H9 (cell line): Measurements from ENCODE around the gene GSAP. TPM values are rescaled to one million over a fixed set of nuclear protein-coding genes. Genes with fewer than 3 reads are reported as not detected.

Experiments used
- DNase-seq: peaks from one replicate; pipeline ENCODE4 v3.0.0-alpha.2; 2017
- H2AFZ ChIP-seq: one replicate; pipeline ENCODE4 v1.6.1; 2013; ENCODE audit warnings: mild to moderate bottlenecking, low read length, control low read depth, moderate library complexity
- H2AK5ac ChIP-seq: 2 replicates; pipeline ENCODE4 v1.6.1; 2013; ENCODE audit warnings: low read length, control low read depth, mixed read lengths; ENCODE audit not compliant: insufficient read length
- H2BK120ac ChIP-seq: one replicate; pipeline ENCODE4 v1.6.1; 2013; ENCODE audit warnings: low read depth, mild to moderate bottlenecking, low read length, control low read depth, inconsistent platforms; ENCODE audit not compliant: poor library complexity, severe bottlenecking
- H2BK12ac ChIP-seq: 2 replicates; pipeline ENCODE4 v1.6.1; 2013; ENCODE audit warnings: low read length, control low read depth, mixed read lengths, low read depth; ENCODE audit not compliant: insufficient read length
- H2BK15ac ChIP-seq: 2 replicates; pipeline ENCODE4 v1.6.1; 2013; ENCODE audit warnings: low read depth, low read length, control low read depth
- H2BK20ac ChIP-seq: one replicate; pipeline ENCODE4 v1.6.1; 2013; ENCODE audit warnings: low read depth, mild to moderate bottlenecking, low read length, control low read depth, inconsistent platforms; ENCODE audit not compliant: poor library complexity, severe bottlenecking
- H2BK5ac ChIP-seq: 2 replicates; pipeline ENCODE4 v1.6.1; 2013; ENCODE audit warnings: low read length, control low read depth, mixed read lengths; ENCODE audit not compliant: insufficient read length
- H3K14ac ChIP-seq: 2 replicates; pipeline ENCODE4 v1.6.1; 2013; ENCODE audit warnings: low read length, control low read depth; ENCODE audit not compliant: insufficient read depth
- H3K18ac ChIP-seq: 2 replicates; pipeline ENCODE4 v1.6.1; 2013; ENCODE audit warnings: low read depth, mild to moderate bottlenecking, mixed read lengths, low read length, control low read depth; ENCODE audit not compliant: insufficient read length
- H3K23ac ChIP-seq: 2 replicates; pipeline ENCODE4 v1.6.1; 2013; ENCODE audit warnings: low read length, control low read depth, mixed read lengths, low read depth; ENCODE audit not compliant: insufficient read length
- H3K23me2 ChIP-seq: 2 replicates; pipeline ENCODE4 v1.6.1; 2013; ENCODE audit warnings: low read depth, mild to moderate bottlenecking, mixed read lengths, low read length, control low read depth; ENCODE audit not compliant: insufficient read length, poor library complexity, severe bottlenecking
- H3K27ac ChIP-seq: 2 replicates; pipeline ENCODE4 v1.5.1; 2013; ENCODE audit warnings: low read length, control low read depth, mixed read lengths, low read depth; ENCODE audit not compliant: insufficient read length
- H3K27me3 ChIP-seq: 2 replicates; pipeline ENCODE4 v1.6.1; 2013; ENCODE audit warnings: low read length, control low read depth, inconsistent platforms; ENCODE audit not compliant: insufficient read depth
- H3K4ac ChIP-seq: 2 replicates; pipeline ENCODE4 v1.6.1; 2013; ENCODE audit warnings: low read depth, mild to moderate bottlenecking, control low read depth, inconsistent platforms, low read length, moderate library complexity
- H3K4me1 ChIP-seq: 2 replicates; pipeline ENCODE4 v1.6.1; 2013; ENCODE audit warnings: low read length, control low read depth, inconsistent platforms; ENCODE audit not compliant: insufficient read depth
- H3K4me2 ChIP-seq: 2 replicates; pipeline ENCODE4 v1.6.1; 2013; ENCODE audit warnings: low read length, control low read depth, mixed read lengths; ENCODE audit not compliant: insufficient read length, insufficient read depth
- H3K56ac ChIP-seq: 2 replicates; pipeline ENCODE4 v1.6.1; 2013; ENCODE audit warnings: low read depth, mild to moderate bottlenecking, mixed read lengths, low read length, control low read depth; ENCODE audit not compliant: insufficient read length
- H3K79me1 ChIP-seq: 2 replicates; pipeline ENCODE4 v1.6.1; 2013; ENCODE audit warnings: low read depth, mild to moderate bottlenecking, moderate library complexity, low read length, control low read depth, inconsistent platforms; ENCODE audit not compliant: insufficient read depth, poor library complexity, severe bottlenecking
- H3K79me2 ChIP-seq: 2 replicates; pipeline ENCODE4 v1.6.1; 2013; ENCODE audit warnings: low read length, control low read depth, inconsistent platforms; ENCODE audit not compliant: insufficient read depth
- H3K9ac ChIP-seq: 2 replicates; pipeline ENCODE4 v1.6.1; 2013; ENCODE audit warnings: low read length, control low read depth, mixed read lengths; ENCODE audit not compliant: insufficient read length; ENCODE audit errors: extremely low read depth
- H3K9me3 ChIP-seq: one replicate; pipeline ENCODE4 v1.6.1; 2013; ENCODE audit warnings: low read depth, low read length, inconsistent platforms; ENCODE audit not compliant: control insufficient read depth
- H3T11ph ChIP-seq: one replicate; pipeline ENCODE4 v1.6.1; 2013; ENCODE audit warnings: mild to moderate bottlenecking, low read length, control low read depth, inconsistent platforms
- H4K20me1 ChIP-seq: one replicate; pipeline ENCODE4 v1.6.1; 2013; ENCODE audit not compliant: control insufficient read depth, insufficient read length, insufficient read depth
- H4K5ac ChIP-seq: 2 replicates; pipeline ENCODE4 v1.6.1; 2013; ENCODE audit warnings: low read depth, mild to moderate bottlenecking, mixed read lengths, low read length, control low read depth; ENCODE audit not compliant: insufficient read length
- H4K8ac ChIP-seq: replicated peaks from 2 replicates; pipeline ENCODE4 v1.6.1; 2013; ENCODE audit warnings: low read length, control low read depth, mixed read lengths, low read depth; ENCODE audit not compliant: insufficient read length
- H4K91ac ChIP-seq: 2 replicates; pipeline ENCODE4 v1.6.1; 2013; ENCODE audit warnings: low read depth, mild to moderate bottlenecking, moderate library complexity, mixed read lengths, low read length, control low read depth; ENCODE audit not compliant: insufficient read length
- H3K27ac Mint-ChIP-seq, 3 experiments: 2 replicates in 2 of 3; 3 replicates in 1 of 3; pipeline ENCODE4 v1.8.0; 2020 to 2021; ENCODE audit warnings: mixed read lengths in 3 of 3, mild to moderate bottlenecking in 1 of 3, moderate library complexity in 1 of 3
- H3K27me3 Mint-ChIP-seq: 2 replicates; pipeline ENCODE4 v1.8.0; 2021; ENCODE audit warnings: low read depth, mild to moderate bottlenecking, moderate library complexity, mixed read lengths
- H3K36me3 Mint-ChIP-seq, 3 experiments: 2 replicates in 2 of 3; 3 replicates in 1 of 3; pipeline ENCODE4 v1.8.0; 2020 to 2021; ENCODE audit warnings: low read depth in 3 of 3, mixed read lengths in 3 of 3; ENCODE audit not compliant: insufficient read depth in 1 of 3
- H3K4me1 Mint-ChIP-seq, 2 experiments: 2 replicates each; pipeline ENCODE4 v1.8.0; 2020; ENCODE audit warnings: mixed read lengths in 2 of 2
- H3K4me3 Mint-ChIP-seq, 2 experiments: 2 replicates in 1 of 2; 3 replicates in 1 of 2; pipeline ENCODE4 v1.8.0; 2020 to 2021; ENCODE audit warnings: mild to moderate bottlenecking in 2 of 2, mixed read lengths in 2 of 2, moderate library complexity in 1 of 2
- H3K9me3 Mint-ChIP-seq, 2 experiments: 2 replicates in 1 of 2; 3 replicates in 1 of 2; pipeline ENCODE4 v1.8.0; 2020; ENCODE audit warnings: mild to moderate bottlenecking in 2 of 2, mixed read lengths in 2 of 2, moderate library complexity in 1 of 2
- WGBS: extraction: QIAGEN DNeasy Blood & Tissue Kit; methylation state at CpG from one replicate; pipeline ENCODE4 v1.1.7; 2013; ENCODE audit warnings: missing lambda C conversion rate, low lambda C conversion rate, mixed read lengths; ENCODE audit not compliant: insufficient read length; ENCODE audit errors: extremely low coverage; 5-methylcytosine and 5-hydroxymethylcytosine counted together
- total RNA-seq: library from RNA; stranded (reverse); gene quantifications from 2 replicates; pipeline ENCODE4 v1.2.1, GENCODE V29; 2021
- TF ChIP-seq, protein P1 (sequence below): fragments of 200-600 bp; sonication (generic); conservative IDR thresholded peaks from 3 replicates; pipeline ENCODE4 v1.8.0; 2021; ENCODE audit warnings: antibody characterized with exemption, mild to moderate bottlenecking

The GSAP gene
- total RNA-seq, 1 experiment from 2014 or later = 1.9 TPM

DNA sequence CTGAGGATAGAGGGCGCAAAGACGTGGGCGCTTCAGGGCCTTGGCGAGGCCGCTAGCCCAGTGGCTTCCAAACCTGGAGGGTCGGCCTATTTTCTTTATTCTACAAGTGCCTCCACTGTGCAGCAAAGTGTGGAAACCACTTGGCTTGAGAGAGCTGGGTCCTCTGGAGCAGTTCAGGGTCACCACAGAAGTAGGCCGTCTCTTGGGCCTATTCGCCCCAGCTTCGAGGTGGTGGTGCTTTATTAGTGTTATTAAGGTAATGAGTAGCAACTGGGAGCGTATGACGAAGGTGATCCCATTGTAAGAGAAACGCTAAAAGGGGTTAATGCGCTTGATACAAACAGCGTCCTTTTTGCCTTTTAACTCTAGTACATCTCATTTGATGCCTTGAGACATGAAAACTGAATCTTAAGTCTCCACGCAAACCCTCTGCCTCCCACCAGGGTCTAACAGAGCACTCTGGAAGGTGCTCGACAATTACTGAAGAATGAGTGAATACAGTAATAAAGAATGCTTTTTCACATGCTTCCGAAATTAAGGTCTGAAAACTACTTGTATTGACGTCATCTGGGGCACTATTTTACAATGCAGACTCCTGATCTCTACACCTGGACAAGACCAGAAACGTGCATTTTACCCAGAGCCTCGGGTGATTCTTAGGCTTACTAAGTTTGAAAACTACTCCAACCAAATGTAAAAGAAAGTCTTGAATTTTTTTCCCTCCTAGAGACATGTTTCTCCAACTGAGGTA is 647 bp upstream of the GSAP start:
- no peaks in the 10 kb centered on the region for H3K36me3 Mint-ChIP-seq
- Histone ChIP-seq H4K91ac (no peak overlapping the region), H3K4me2 (peak overlapping the region; percentile 36)

More for the DNA sequence above, 647 bp upstream of the GSAP start:
- Mint-ChIP-seq H3K4me3 (peak overlapping the region; percentile 55 to 69), H3K27ac (no peak overlapping the region), H3K27me3 (peaks cover 35% of the 10 kb centered on the region), H3K4me1 (peaks cover 44 to 49% of the 10 kb centered on the region in 2 experiments), H3K9me3 (no peaks in the 10 kb centered on the region; a peak in 2 of 5 replicates)
- H3K27me3 ChIP-seq = peaks cover 2% of the 10 kb centered on the region; the same call in 1 of the 2 replicates
- TF ChIP-seq, protein P1, sequence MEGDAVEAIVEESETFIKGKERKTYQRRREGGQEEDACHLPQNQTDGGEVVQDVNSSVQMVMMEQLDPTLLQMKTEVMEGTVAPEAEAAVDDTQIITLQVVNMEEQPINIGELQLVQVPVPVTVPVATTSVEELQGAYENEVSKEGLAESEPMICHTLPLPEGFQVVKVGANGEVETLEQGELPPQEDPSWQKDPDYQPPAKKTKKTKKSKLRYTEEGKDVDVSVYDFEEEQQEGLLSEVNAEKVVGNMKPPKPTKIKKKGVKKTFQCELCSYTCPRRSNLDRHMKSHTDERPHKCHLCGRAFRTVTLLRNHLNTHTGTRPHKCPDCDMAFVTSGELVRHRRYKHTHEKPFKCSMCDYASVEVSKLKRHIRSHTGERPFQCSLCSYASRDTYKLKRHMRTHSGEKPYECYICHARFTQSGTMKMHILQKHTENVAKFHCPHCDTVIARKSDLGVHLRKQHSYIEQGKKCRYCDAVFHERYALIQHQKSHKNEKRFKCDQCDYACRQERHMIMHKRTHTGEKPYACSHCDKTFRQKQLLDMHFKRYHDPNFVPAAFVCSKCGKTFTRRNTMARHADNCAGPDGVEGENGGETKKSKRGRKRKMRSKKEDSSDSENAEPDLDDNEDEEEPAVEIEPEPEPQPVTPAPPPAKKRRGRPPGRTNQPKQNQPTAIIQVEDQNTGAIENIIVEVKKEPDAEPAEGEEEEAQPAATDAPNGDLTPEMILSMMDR = peak; percentile 25; the same call in 2 of the 3 replicates
- H3K9ac ChIP-seq = no peak overlapping the region
- DNase-seq = no peak
- no peak overlapping the region for H2BK120ac ChIP-seq
- H2BK15ac ChIP-seq = no peak overlapping the region
- no peak overlapping the region for H2BK12ac ChIP-seq
- H4K20me1 ChIP-seq = no peaks in the 10 kb centered on the region
- no peaks in the 10 kb centered on the region for H3K9me3 ChIP-seq
- no peak overlapping the region for H3K14ac ChIP-seq
- H4K5ac ChIP-seq = no peak overlapping the region
- H3K23ac ChIP-seq = no peak overlapping the region
- no CpG with 5 or more reads among the region's 20 CpGs for WGBS
- no peak overlapping the region for H3K18ac ChIP-seq
- H4K8ac ChIP-seq = no peak overlapping the region
- H3K4me1 ChIP-seq = peaks cover 6% of the 10 kb centered on the region; the same call in 1 of the 2 replicates
- H3K79me2 ChIP-seq = no peaks in the 10 kb centered on the region
- H2BK20ac ChIP-seq = no peak overlapping the region
- no peak overlapping the region for H3K27ac ChIP-seq
- H3T11ph ChIP-seq = no peak overlapping the region
- no peaks in the 10 kb centered on the region for H3K79me1 ChIP-seq
- H2AK5ac ChIP-seq = no peak overlapping the region
- no peak overlapping the region for H3K56ac ChIP-seq
- peaks cover 11% of the 10 kb centered on the region for H3K23me2 ChIP-seq
- H2AFZ ChIP-seq = no peak overlapping the region
- H2BK5ac ChIP-seq = no peak overlapping the region
- no peak overlapping the region for H3K4ac ChIP-seq
